ENCODE results near the gene CDHR3. TPM values are rescaled to one million over a fixed set of nuclear protein-coding genes. Genes with fewer than 3 reads are reported as not detected.
A peak's percentile ranks its signal among the peaks of the same experiment; 100 is the strongest.

Gene CDHR3
- total and polyA plus RNA-seq, 10 of the 15 experiments (the other 5 are each of a cell fraction or from before 2014, with no cell fraction given): 0.06 to 0.11 TPM; not detected in 8

- H3K4me3 ChIP-seq: no peak overlapping the region
- H3K36me3 ChIP-seq (ENCODE audit: control insufficient read depth in 2 of 2, insufficient read depth in 2 of 2, low read length in 1 of 2): no peaks in the 10 kb centered on the region
- peak; percentile 75 for ATAC-seq
- no peaks in the 10 kb centered on the region for H3K79me2 ChIP-seq (ENCODE audit: control insufficient read depth, insufficient read depth, low read length)
- ChIA-PET CTCF (interaction anchor here (0.6 to 9.2 kb wide), 21 partner anchors 9 to 305 kb away, joined by 3 to 288 read pairs (median 5); partner anchors contain the start of gene SYPL1), POLR2A (interaction anchor here (0.5 to 6.2 kb wide), 6 partner anchors 16 to 113 kb away, joined by 3 to 47 read pairs (median 4); partner anchors contain the start of gene SYPL1), RAD21 (ENCODE audit: unreplicated experiment) (interaction anchor here (0.5 to 6.0 kb wide), 9 partner anchors 12 to 286 kb away, joined by 3 to 133 read pairs (median 7); partner anchors contain the start of gene SYPL1), SMC1A (ENCODE audit: uncharacterized antibody, unreplicated experiment) (interaction anchor here (0.8 to 8.8 kb wide), 24 partner anchors 9 to 406 kb away, joined by 3 to 223 read pairs (median 4); partner anchors contain the start of gene SYPL1)
- no TSS peak for BruUV-seq (replicated peaks)
- no peak for DNase-seq (ENCODE audit: low read depth, low spot score)
- no peak for FAIRE-seq
- H3K27ac ChIP-seq (ENCODE audit: control insufficient read depth, insufficient read depth): peak overlapping the region; percentile 97
- H3K9ac ChIP-seq (ENCODE audit: control insufficient read depth, insufficient read depth, low read length): peak overlapping the region; percentile 9
- intact Hi-C loops (cut with micrococcal nuclease; ENCODE audit: unreplicated experiment) (loop anchor here (1.0 to 10.0 kb wide), 5 partner anchors 55 to 408 kb away; partner anchors contain the start of gene NAMPT), in situ Hi-C loops (cut with MboI) (loop anchor here (5.0 kb wide), 1 partner anchor 96 kb away; no protein-coding TSS in a partner anchor)
- H4K20me1 ChIP-seq (ENCODE audit: control insufficient read depth, insufficient read depth): no peaks in the 10 kb centered on the region
- peaks cover 52% of the 10 kb centered on the region for H3K4me1 ChIP-seq (ENCODE audit: control insufficient read depth, insufficient read depth, low read length)
- H3K27me3 ChIP-seq (replicated peaks in 1 of 2; ENCODE audit: control insufficient read depth in 2 of 2, insufficient read depth in 2 of 2, low read length in 1 of 2): no peaks in the 10 kb centered on the region
- H2AFZ ChIP-seq (ENCODE audit: control insufficient read depth, low read depth, low read length): peak overlapping the region; percentile 49
- peaks cover 14% of the 10 kb centered on the region; the same call in 2 of the 3 replicates for H3K9me3 ChIP-seq (replicated peaks; ENCODE audit: control insufficient read depth, insufficient read depth, low read length)
- 25% methylated on average over 9 of the region's 9 CpGs for WGBS (ENCODE audit: insufficient coverage, insufficient replicate concordance, low lambda C conversion rate, missing lambda C conversion rate)
- peak overlapping the region; percentile 84 for H3K4me2 ChIP-seq (ENCODE audit: control insufficient read depth, insufficient read depth)
- no peak for TF ChIP-seq ZZZ3 (IDR thresholded peaks at IDR 0.05; ENCODE audit: control insufficient read depth, insufficient read length, low read depth)
- peak; percentile 67 for TF ChIP-seq JUNB (IDR thresholded peaks at IDR 0.05)
- no peak for TF ChIP-seq MTA3 (IDR thresholded peaks at IDR 0.05; ENCODE audit: borderline replicate concordance, low read length)
- TF ChIP-seq SP1 (IDR thresholded peaks at IDR 0.05; ENCODE audit: low read depth, low read length): peak; percentile 38
- no peak for TF ChIP-seq USF2 (IDR thresholded peaks at IDR 0.05; ENCODE audit: borderline replicate concordance, low read depth, low read length)
- peak; percentile 95 for TF ChIP-seq RAD21 (IDR thresholded peaks at IDR 0.05; ENCODE audit: insufficient read depth, low read depth, low read length)
- TF ChIP-seq SMC3 (IDR thresholded peaks at IDR 0.05; ENCODE audit: borderline replicate concordance, low read length): peak; percentile 99
- no peak for TF ChIP-seq ZNF384 (IDR thresholded peaks at IDR 0.05; ENCODE audit: borderline replicate concordance, low read depth, low read length)
- peak; percentile 7; the same call in 1 of the 2 replicates for TF ChIP-seq MEF2A (IDR thresholded peaks at IDR 0.05; ENCODE audit: insufficient read depth, low read depth, low read length)
- TF ChIP-seq CEBPB (IDR thresholded peaks at IDR 0.05; ENCODE audit: borderline replicate concordance in 1 of 2, low read depth in 2 of 2, low read length in 2 of 2): no peak
- TF ChIP-seq FOXM1 (IDR thresholded peaks at IDR 0.05; ENCODE audit: low read depth, low read length): no peak
- TF ChIP-seq SRF (IDR thresholded peaks at IDR 0.05; ENCODE audit: low read depth in 2 of 2, low read length in 2 of 2): no peak
- TF ChIP-seq IKZF1 (conservative IDR thresholded peaks at IDR 0.05): 0 out of 2 replicates have a peak, but pooled peaks have one; percentile 29
- TF ChIP-seq BCLAF1 (IDR thresholded peaks at IDR 0.05): no peak
- TF ChIP-seq E2F4 (IDR thresholded peaks at IDR 0.05; ENCODE audit: low read depth, low read length): no peak
- TF ChIP-seq IKZF2 (IDR thresholded peaks at IDR 0.05): peak in 1 of 2 experiments; percentile 32; a peak in 1 of 4 replicates
- peak; percentile 25; the same call in 1 of the 2 replicates for TF ChIP-seq CBFB (IDR thresholded peaks at IDR 0.05; ENCODE audit: low read depth)
- no peak for TF ChIP-seq RBBP5 (conservative IDR thresholded peaks at IDR 0.05)
- TF ChIP-seq POU2F2 (IDR thresholded peaks at IDR 0.05; ENCODE audit: borderline replicate concordance, low read depth, low read length): no peak
Observed at GRCh38 chr7:106056513-106057203, 93.6 kb downstream of the CDHR3 start.

Measured in GM12878 (cell line).